ENCODE measurements around the gene SCAPER.

Gene SCAPER

DNA sequence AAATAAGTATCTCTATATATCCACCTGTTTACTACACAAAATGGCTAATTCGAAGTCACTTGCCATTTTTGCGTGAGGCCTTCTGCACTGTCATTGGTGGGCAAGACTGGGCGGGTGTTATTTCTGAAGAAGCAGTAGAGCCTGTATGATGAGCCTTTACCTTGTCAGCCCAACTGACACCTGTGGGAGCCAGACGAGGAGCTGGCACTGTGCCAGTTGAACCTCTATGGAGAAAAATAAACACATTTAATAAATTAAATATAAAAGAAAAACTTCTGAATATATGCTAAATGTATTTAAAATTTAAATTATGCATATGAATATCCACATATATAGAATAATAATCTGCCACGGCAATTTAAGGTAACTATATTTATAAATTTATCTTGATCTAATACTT lies 109.9 kb downstream of the SCAPER start:
- Histone ChIP-seq H3K27me3 (ENCODE audit: low read depth, low read length) (no peaks in the 10 kb centered on the region), H3K36me3 (replicated peaks; ENCODE audit: low read depth, low read length) (peaks cover 9% of the 10 kb centered on the region), H3K9ac (ENCODE audit: low read length) (no peak overlapping the region), H3K4me3 (ENCODE audit: low read length) (no peak overlapping the region), H3K9me3 (ENCODE audit: insufficient read depth, low read length) (no peaks in the 10 kb centered on the region), H3K4me1 (ENCODE audit: low read length) (no peaks in the 10 kb centered on the region), H3K79me2 (ENCODE audit: low read length) (no peaks in the 10 kb centered on the region), H2AFZ (ENCODE audit: low read depth, low read length) (no peak overlapping the region), H3K4me2 (ENCODE audit: low read length) (no peak overlapping the region), H3K27ac (ENCODE audit: low read length) (no peak overlapping the region), H4K20me1 (ENCODE audit: insufficient read depth, low read length) (no peaks in the 10 kb centered on the region)
- TF ChIP-seq EZH2phosphoT487 (IDR thresholded peaks at IDR 0.05; ENCODE audit: low read depth), result no peak
- TF ChIP-seq, protein P1, sequence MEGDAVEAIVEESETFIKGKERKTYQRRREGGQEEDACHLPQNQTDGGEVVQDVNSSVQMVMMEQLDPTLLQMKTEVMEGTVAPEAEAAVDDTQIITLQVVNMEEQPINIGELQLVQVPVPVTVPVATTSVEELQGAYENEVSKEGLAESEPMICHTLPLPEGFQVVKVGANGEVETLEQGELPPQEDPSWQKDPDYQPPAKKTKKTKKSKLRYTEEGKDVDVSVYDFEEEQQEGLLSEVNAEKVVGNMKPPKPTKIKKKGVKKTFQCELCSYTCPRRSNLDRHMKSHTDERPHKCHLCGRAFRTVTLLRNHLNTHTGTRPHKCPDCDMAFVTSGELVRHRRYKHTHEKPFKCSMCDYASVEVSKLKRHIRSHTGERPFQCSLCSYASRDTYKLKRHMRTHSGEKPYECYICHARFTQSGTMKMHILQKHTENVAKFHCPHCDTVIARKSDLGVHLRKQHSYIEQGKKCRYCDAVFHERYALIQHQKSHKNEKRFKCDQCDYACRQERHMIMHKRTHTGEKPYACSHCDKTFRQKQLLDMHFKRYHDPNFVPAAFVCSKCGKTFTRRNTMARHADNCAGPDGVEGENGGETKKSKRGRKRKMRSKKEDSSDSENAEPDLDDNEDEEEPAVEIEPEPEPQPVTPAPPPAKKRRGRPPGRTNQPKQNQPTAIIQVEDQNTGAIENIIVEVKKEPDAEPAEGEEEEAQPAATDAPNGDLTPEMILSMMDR (IDR thresholded peaks at IDR 0.05; ENCODE audit: low read depth, low read length), result no peak

DNA sequence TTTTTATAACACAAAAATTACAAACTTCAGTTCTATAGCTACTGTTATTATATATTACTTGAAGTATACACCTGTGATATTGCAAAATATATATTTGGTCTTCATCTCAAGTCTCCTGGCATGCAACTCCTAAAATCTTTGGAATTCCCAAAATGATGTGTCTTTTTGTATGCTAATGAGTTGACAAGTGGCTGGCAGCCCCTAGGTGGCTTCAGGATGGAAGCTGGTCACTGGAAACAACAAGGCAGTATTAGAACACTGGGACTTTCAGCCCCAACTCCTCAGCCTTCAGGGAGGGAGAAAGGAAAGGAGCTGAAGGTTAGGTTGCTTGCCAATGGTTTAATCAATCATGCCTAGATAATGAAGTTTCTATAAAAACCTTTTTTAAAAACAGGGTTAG lies 112.0 kb downstream of the SCAPER start:
- no peaks in the 10 kb centered on the region for H3K9me3 ChIP-seq (ENCODE audit: insufficient read depth, low read length)
- H3K4me3 ChIP-seq (ENCODE audit: low read length), result no peak overlapping the region
- H3K36me3 ChIP-seq (replicated peaks; ENCODE audit: low read depth, low read length), result peaks cover 9% of the 10 kb centered on the region
- no peaks in the 10 kb centered on the region for H3K27me3 ChIP-seq (ENCODE audit: low read depth, low read length)
- H3K4me1 ChIP-seq (ENCODE audit: low read length), result no peaks in the 10 kb centered on the region
- no peak overlapping the region for H3K9ac ChIP-seq (ENCODE audit: low read length)
- no peak overlapping the region for H2AFZ ChIP-seq (ENCODE audit: low read depth, low read length)
- TF ChIP-seq, protein P1 (IDR thresholded peaks at IDR 0.05; ENCODE audit: low read depth, low read length), result no peak
- H3K27ac ChIP-seq (ENCODE audit: low read length), result no peak overlapping the region
- no peak overlapping the region for H3K4me2 ChIP-seq (ENCODE audit: low read length)
- H3K79me2 ChIP-seq (ENCODE audit: low read length), result no peaks in the 10 kb centered on the region
- H4K20me1 ChIP-seq (ENCODE audit: insufficient read depth, low read length), result no peaks in the 10 kb centered on the region

DNA sequence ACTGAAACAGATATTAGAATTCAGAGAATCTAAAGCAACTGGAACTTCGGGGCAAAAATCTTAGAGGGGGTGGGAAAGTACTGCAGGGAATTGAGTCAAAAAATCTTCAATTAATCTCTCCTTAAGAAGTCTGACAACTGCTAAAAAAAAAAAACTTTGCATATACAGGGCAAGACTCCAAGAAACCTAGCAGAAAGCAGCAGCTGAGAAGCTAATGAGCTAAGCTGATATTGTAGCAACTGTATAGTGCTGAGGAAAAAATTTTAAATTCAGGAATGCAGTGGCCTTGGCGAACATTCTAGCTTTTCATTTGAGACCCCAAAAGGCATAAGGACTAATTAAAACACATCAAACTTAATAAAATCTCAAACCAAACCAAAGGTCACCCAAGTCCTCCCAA lies 113.6 kb downstream of the SCAPER start:
- Histone ChIP-seq H4K20me1 (ENCODE audit: insufficient read depth, low read length) (no peaks in the 10 kb centered on the region), H3K9ac (ENCODE audit: low read length) (no peak overlapping the region), H3K27me3 (ENCODE audit: low read depth, low read length) (no peaks in the 10 kb centered on the region), H3K9me3 (ENCODE audit: insufficient read depth, low read length) (no peaks in the 10 kb centered on the region), H3K27ac (ENCODE audit: low read length) (no peak overlapping the region), H2AFZ (ENCODE audit: low read depth, low read length) (no peak overlapping the region), H3K4me2 (ENCODE audit: low read length) (no peak overlapping the region), H3K79me2 (ENCODE audit: low read length) (no peaks in the 10 kb centered on the region), H3K4me1 (ENCODE audit: low read length) (no peaks in the 10 kb centered on the region), H3K4me3 (ENCODE audit: low read length) (no peak overlapping the region), H3K36me3 (replicated peaks; ENCODE audit: low read depth, low read length) (peaks cover 9% of the 10 kb centered on the region)
- TF ChIP-seq, protein P1 (IDR thresholded peaks at IDR 0.05; ENCODE audit: low read depth, low read length), result no peak
- TF ChIP-seq EZH2phosphoT487 (IDR thresholded peaks at IDR 0.05; ENCODE audit: low read depth), result no peak

DNA sequence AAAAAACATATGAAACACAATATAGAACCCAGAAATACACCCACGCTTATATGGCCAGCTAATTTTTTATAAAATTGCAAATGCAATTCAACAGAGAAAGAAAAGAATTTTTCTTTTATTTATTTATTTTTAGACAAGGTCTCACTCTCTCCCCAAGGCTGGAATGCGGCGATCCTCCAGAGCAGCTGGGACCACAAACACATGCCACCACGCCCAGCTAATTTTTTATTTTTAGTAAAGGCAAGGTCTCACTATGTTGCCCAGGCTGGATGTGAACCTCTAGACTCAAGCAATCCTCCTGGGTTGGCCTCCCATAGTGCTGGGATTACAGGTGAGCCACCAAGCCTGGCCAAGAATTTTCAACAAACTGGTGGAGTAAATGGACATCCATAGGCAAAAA lies 117.9 kb downstream of the SCAPER start:
- Histone ChIP-seq H4K20me1 (ENCODE audit: insufficient read depth, low read length) (no peaks in the 10 kb centered on the region), H3K4me2 (ENCODE audit: low read length) (no peak overlapping the region), H3K9me3 (ENCODE audit: insufficient read depth, low read length) (no peaks in the 10 kb centered on the region), H3K27ac (ENCODE audit: low read length) (no peak overlapping the region), H3K4me3 (ENCODE audit: low read length) (no peak overlapping the region), H3K4me1 (ENCODE audit: low read length) (no peaks in the 10 kb centered on the region), H3K79me2 (ENCODE audit: low read length) (no peaks in the 10 kb centered on the region), H3K36me3 (replicated peaks; ENCODE audit: low read depth, low read length) (peaks cover 9% of the 10 kb centered on the region), H2AFZ (ENCODE audit: low read depth, low read length) (no peak overlapping the region), H3K9ac (ENCODE audit: low read length) (no peak overlapping the region), H3K27me3 (ENCODE audit: low read depth, low read length) (no peaks in the 10 kb centered on the region)
- TF ChIP-seq EZH2phosphoT487 (IDR thresholded peaks at IDR 0.05; ENCODE audit: low read depth), result no peak
- TF ChIP-seq, protein P1 (IDR thresholded peaks at IDR 0.05; ENCODE audit: low read depth, low read length), result no peak

All from OCI-LY3 (cell line).